Ishikawa (cell line): ENCODE results near the gene DLAT.

ENCODE experiments used
- CEBPB ChIP-seq: IDR thresholded peaks from 2 replicates; pipeline ENCODE4 v1.6.1; 2012
- RAD21 ChIP-seq: IDR thresholded peaks from 2 replicates; pipeline ENCODE4 v1.6.1; 2012; ENCODE audit warnings: low read depth
- TAF1 ChIP-seq: IDR thresholded peaks from 2 replicates; pipeline ENCODE4 v1.6.1; 2012; ENCODE audit warnings: low read depth, mild to moderate bottlenecking
- TEAD4 ChIP-seq: IDR thresholded peaks from 2 replicates; pipeline ENCODE4 v1.6.1; 2012
- ZBTB7A ChIP-seq: IDR thresholded peaks from 2 replicates; pipeline ENCODE4 v1.6.1; 2012; ENCODE audit warnings: low read depth
- TF ChIP-seq, protein P1 (sequence below): IDR thresholded peaks from 2 replicates; pipeline ENCODE4 v1.6.1; 2012; ENCODE audit warnings: low read depth, mild to moderate bottlenecking

DNA sequence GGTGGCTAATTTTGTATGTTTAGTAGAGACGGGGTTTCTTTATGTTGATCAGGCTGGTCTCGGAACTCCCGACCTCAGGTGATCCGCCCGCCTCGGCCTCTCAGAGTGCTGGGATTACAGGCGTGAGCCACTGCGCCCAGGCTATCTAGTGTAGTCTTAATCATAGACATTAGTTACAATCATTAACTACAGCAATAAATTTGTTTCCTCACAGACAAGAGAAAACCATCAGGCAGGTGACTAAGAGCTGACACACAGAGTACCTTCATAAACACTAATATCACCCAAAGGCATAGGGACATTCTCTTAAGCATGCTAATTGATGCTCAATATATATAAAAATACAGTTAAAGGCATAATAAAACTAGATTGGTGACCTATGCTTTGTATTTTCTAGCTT is 80.9 kb downstream of the DLAT start:
- TF ChIP-seq TAF1 (no peak), ZBTB7A (no peak), CEBPB (no peak), TEAD4 (no peak), RAD21 (no peak)
- TF ChIP-seq, protein P1, sequence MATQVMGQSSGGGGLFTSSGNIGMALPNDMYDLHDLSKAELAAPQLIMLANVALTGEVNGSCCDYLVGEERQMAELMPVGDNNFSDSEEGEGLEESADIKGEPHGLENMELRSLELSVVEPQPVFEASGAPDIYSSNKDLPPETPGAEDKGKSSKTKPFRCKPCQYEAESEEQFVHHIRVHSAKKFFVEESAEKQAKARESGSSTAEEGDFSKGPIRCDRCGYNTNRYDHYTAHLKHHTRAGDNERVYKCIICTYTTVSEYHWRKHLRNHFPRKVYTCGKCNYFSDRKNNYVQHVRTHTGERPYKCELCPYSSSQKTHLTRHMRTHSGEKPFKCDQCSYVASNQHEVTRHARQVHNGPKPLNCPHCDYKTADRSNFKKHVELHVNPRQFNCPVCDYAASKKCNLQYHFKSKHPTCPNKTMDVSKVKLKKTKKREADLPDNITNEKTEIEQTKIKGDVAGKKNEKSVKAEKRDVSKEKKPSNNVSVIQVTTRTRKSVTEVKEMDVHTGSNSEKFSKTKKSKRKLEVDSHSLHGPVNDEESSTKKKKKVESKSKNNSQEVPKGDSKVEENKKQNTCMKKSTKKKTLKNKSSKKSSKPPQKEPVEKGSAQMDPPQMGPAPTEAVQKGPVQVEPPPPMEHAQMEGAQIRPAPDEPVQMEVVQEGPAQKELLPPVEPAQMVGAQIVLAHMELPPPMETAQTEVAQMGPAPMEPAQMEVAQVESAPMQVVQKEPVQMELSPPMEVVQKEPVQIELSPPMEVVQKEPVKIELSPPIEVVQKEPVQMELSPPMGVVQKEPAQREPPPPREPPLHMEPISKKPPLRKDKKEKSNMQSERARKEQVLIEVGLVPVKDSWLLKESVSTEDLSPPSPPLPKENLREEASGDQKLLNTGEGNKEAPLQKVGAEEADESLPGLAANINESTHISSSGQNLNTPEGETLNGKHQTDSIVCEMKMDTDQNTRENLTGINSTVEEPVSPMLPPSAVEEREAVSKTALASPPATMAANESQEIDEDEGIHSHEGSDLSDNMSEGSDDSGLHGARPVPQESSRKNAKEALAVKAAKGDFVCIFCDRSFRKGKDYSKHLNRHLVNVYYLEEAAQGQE, result no peak
